IMR-90 (cell line): ENCODE measurements around the gene TYRO3. TPM values are rescaled to one million over a fixed set of nuclear protein-coding genes. Genes with fewer than 3 reads are reported as not detected.

Experiments used
- ATAC-seq: fragments of 200-7000 bp; cut with Tn5 transposase; 2 replicates; pipeline ENCODE4 v1.9.1; 2020; ENCODE audit warnings: low read depth, mild to moderate bottlenecking, moderate library complexity
- BruUV-seq: library from RNA; stranded (reverse); fragments of 400-500 nt; replicated peaks from 2 replicates; lab custom pipeline; 2021; lab: Mats Ljungman, UMichigan
- CTCF ChIA-PET: fragments of 300-600 bp; formaldehyde crosslinking; extraction: SDS; loops from one replicate; lab custom pipeline; 2021; ENCODE audit warnings: antibody characterized with exemption; lab: Yijun Ruan, JAX
- POLR2A ChIA-PET: fragments of 300-600 bp; sonication (Branson Sonifier 250); formaldehyde crosslinking; loops from one replicate; lab custom pipeline; 2022; ENCODE audit warnings: antibody characterized with exemption; ENCODE audit not compliant: unreplicated experiment; lab: Charles Lee
- DNase-seq: peaks from one replicate; pipeline ENCODE4 v3.0.0; 2013
- H2AFZ ChIP-seq: replicated peaks from 2 replicates; pipeline ENCODE3; 2013; ENCODE audit warnings: low read length, mild to moderate bottlenecking; ENCODE audit not compliant: poor library complexity
- H2AK5ac ChIP-seq: 2 replicates; pipeline ENCODE4 v1.6.1; 2013; ENCODE audit warnings: low read depth, low read length, inconsistent platforms
- H2AK9ac ChIP-seq: replicated peaks from 2 replicates; pipeline ENCODE3; 2013; ENCODE audit warnings: mild to moderate bottlenecking, low read depth, low read length, moderate library complexity; ENCODE audit not compliant: poor library complexity
- H2BK120ac ChIP-seq: 2 replicates; pipeline ENCODE4 v1.6.1; 2013; ENCODE audit warnings: low read depth, low read length, inconsistent platforms
- H2BK15ac ChIP-seq: 3 replicates; pipeline ENCODE4 v1.6.1; 2013; ENCODE audit warnings: low read depth, low read length, inconsistent platforms
- H2BK20ac ChIP-seq: 2 replicates; pipeline ENCODE4 v1.6.1; 2013; ENCODE audit warnings: low read depth, mild to moderate bottlenecking, inconsistent platforms, low read length, moderate library complexity
- H2BK5ac ChIP-seq: 2 replicates; pipeline ENCODE4 v1.6.1; 2013; ENCODE audit warnings: mild to moderate bottlenecking, low read depth, low read length, inconsistent platforms; ENCODE audit not compliant: poor library complexity, severe bottlenecking
- H3K14ac ChIP-seq: replicated peaks from 2 replicates; pipeline ENCODE4 v1.6.1; 2013; ENCODE audit warnings: low read depth, low read length, inconsistent platforms
- H3K18ac ChIP-seq: 2 replicates; pipeline ENCODE4 v1.6.1; 2013; ENCODE audit warnings: low read depth, low read length, control low read depth
- H3K23ac ChIP-seq: 2 replicates; pipeline ENCODE4 v1.6.1; 2013; ENCODE audit warnings: low read depth, low read length, inconsistent platforms
- H3K27ac ChIP-seq: 2 replicates; pipeline ENCODE4 v1.5.1; 2013; ENCODE audit warnings: mild to moderate bottlenecking, control low read depth, low read length; ENCODE audit not compliant: insufficient read depth
- H3K27me3 ChIP-seq: 2 replicates; pipeline ENCODE4 v1.6.1; 2013; ENCODE audit warnings: low read length; ENCODE audit not compliant: control insufficient read depth, insufficient read depth
- H3K36me3 ChIP-seq: 2 replicates; pipeline ENCODE4 v1.6.1; 2013; ENCODE audit warnings: low read length, mixed read lengths; ENCODE audit not compliant: control insufficient read depth, insufficient read depth
- H3K4ac ChIP-seq: 2 replicates; pipeline ENCODE4 v1.6.1; 2013; ENCODE audit warnings: low read depth, low read length, inconsistent platforms
- H3K4me1 ChIP-seq: 2 replicates; pipeline ENCODE4 v1.6.1; 2013; ENCODE audit warnings: low read length, mixed read lengths; ENCODE audit not compliant: control insufficient read depth, insufficient read depth
- H3K4me2 ChIP-seq: 2 replicates; pipeline ENCODE4 v1.6.1; 2013; ENCODE audit warnings: low read depth, mild to moderate bottlenecking, control low read depth, low read length, moderate library complexity
- H3K4me3 ChIP-seq: 2 replicates; pipeline ENCODE4 v1.5.1; 2013; ENCODE audit warnings: low read depth, mild to moderate bottlenecking, control low read depth, low read length, moderate library complexity; ENCODE audit not compliant: insufficient read depth
- H3K56ac ChIP-seq: 2 replicates; pipeline ENCODE4 v1.6.1; 2013; ENCODE audit warnings: low read length, inconsistent platforms; ENCODE audit not compliant: insufficient read depth; ENCODE audit errors: extremely low read depth
- H3K79me1 ChIP-seq, 2 experiments: 2 replicates each; pipeline ENCODE4 v1.6.1; 2013; ENCODE audit warnings: low read length in 2 of 2, inconsistent platforms in 1 of 2, low read depth in 1 of 2
- H3K9ac ChIP-seq: 2 replicates; pipeline ENCODE4 v1.6.1; 2013; ENCODE audit warnings: low read depth, low read length, control low read depth
- H3K9me1 ChIP-seq: 2 replicates; pipeline ENCODE4 v1.6.1; 2013; ENCODE audit warnings: low read length, inconsistent platforms; ENCODE audit not compliant: insufficient read depth
- H3K9me3 ChIP-seq: 2 replicates; pipeline ENCODE4 v1.6.1; 2013; ENCODE audit warnings: low read length; ENCODE audit not compliant: control insufficient read depth, insufficient read depth
- H4K20me1 ChIP-seq: 2 replicates; pipeline ENCODE4 v1.6.1; 2013; ENCODE audit warnings: low read length, inconsistent platforms; ENCODE audit not compliant: insufficient read depth
- H4K5ac ChIP-seq: 2 replicates; pipeline ENCODE4 v1.6.1; 2013; ENCODE audit warnings: mild to moderate bottlenecking, low read depth, low read length, control low read depth
- H4K8ac ChIP-seq, 2 experiments: 2 replicates each; pipeline ENCODE4 v1.6.1; 2013; ENCODE audit warnings: low read depth in 2 of 2, low read length in 2 of 2, control low read depth in 1 of 2, inconsistent platforms in 1 of 2
- H4K91ac ChIP-seq: 2 replicates; pipeline ENCODE4 v1.6.1; 2013; ENCODE audit warnings: low read depth, low read length, inconsistent platforms; ENCODE audit not compliant: insufficient read depth
- RCOR1 ChIP-seq: IDR thresholded peaks from 2 replicates; pipeline ENCODE4 v1.6.1; 2012; ENCODE audit warnings: mild to moderate bottlenecking, low read length, improper control_type of control experiment; ENCODE audit not compliant: insufficient replicate concordance
- WGBS, 2 experiments: methylation state at CpG; one replicate each; pipeline versions ENCODE4 v1.1.5 to v1.1.7; 2013; ENCODE audit warnings: missing lambda C conversion rate in 2 of 2; ENCODE audit not compliant: insufficient read length in 1 of 2; ENCODE audit errors: extremely low coverage in 2 of 2; 5-methylcytosine and 5-hydroxymethylcytosine counted together
- dilution Hi-C: fragments of 300-500 bp; cut with HindIII; formaldehyde crosslinking; loops from one replicate; pipeline ENCODE4 v1.14.3; 2018; ENCODE audit warnings: low sequenced_read_pairs; ENCODE audit not compliant: unreplicated experiment
- in situ Hi-C: fragments of 300-500 bp; cut with MboI; formaldehyde crosslinking; loops from 3 replicates; pipeline ENCODE4 v1.14.3; 2019; ENCODE audit warnings: low sequenced_read_pairs, inconsistent platforms, mixed read lengths
- intact Hi-C: fragments of 100-400 bp; cut with micrococcal nuclease; formaldehyde crosslinking; loops from 2 replicates; pipeline ENCODE4 v1.10.0; 2022
- polyA plus RNA-seq, 3 experiments: library from polyadenylated mRNA; depleted of rRNA; stranded (reverse); fragments of >200 nt; gene quantifications; 2 replicates each; pipeline ENCODE4 v1.2.3, GENCODE V29; 2012; ENCODE audit warnings: low replicate concordance in 1 of 3
- total RNA-seq: library from RNA; depleted of rRNA; stranded (reverse); fragments of >200 nt; gene quantifications from 2 replicates; pipeline ENCODE4 v1.2.3, GENCODE V29; 2012

The TYRO3 gene
- total and polyA plus RNA-seq, 2 of the 4 experiments (the other 2 are of a cell fraction) = 11.5 to 18.4 TPM

GRCh38 chr15:41565702-41566101 is 6.7 kb downstream of the TYRO3 start:
- Histone ChIP-seq H2BK15ac (no peak overlapping the region), H3K4me1 (peaks cover 33% of the 10 kb centered on the region), H4K20me1 (no peaks in the 10 kb centered on the region; the same call in 1 of the 2 replicates), H3K23ac (no peak overlapping the region), H3K36me3 (peaks cover 5% of the 10 kb centered on the region; the same call in 1 of the 2 replicates), H3K4ac (no peak overlapping the region), H2AFZ (no peak overlapping the region), H4K5ac (no peak overlapping the region), H3K18ac (no peak overlapping the region), H3K4me2 (no peak overlapping the region), H2AK9ac (no peak overlapping the region), H2BK20ac (no peak overlapping the region), H3K27me3 (no peaks in the 10 kb centered on the region), H3K9me1 (peaks cover 14% of the 10 kb centered on the region), H2BK120ac (no peak overlapping the region), H3K9ac (no peak overlapping the region), H4K91ac (no peak overlapping the region), H3K56ac (no peak overlapping the region), H3K79me1 (peaks cover 0 to 12% of the 10 kb centered on the region in 2 experiments; a peak in 2 of 4 replicates), H2BK5ac (no peak overlapping the region), H2AK5ac (no peak overlapping the region), H3K27ac (no peak overlapping the region), H3K9me3 (no peaks in the 10 kb centered on the region), H3K14ac (no peak overlapping the region), H3K4me3 (no peak overlapping the region), H4K8ac (no peak overlapping the region)
- dilution Hi-C loops = no loop called here
- no peak for ATAC-seq
- 100% methylated on average over 1 of the region's 3 CpGs; no CpG with 5 or more reads in 1 of the 2 experiments for WGBS, 2 experiments
- no TSS peak for BruUV-seq
- ChIA-PET POLR2A (no interaction called here), CTCF (no interaction called here)
- DNase-seq = no peak
- intact Hi-C loops = no loop called here
- in situ Hi-C loops = no loop called here
- TF ChIP-seq RCOR1 = no peak
